Muscle layer of duodenum (tissue), 2 donors: ENCODE results near the gene ZNF200.
"Not testable (repeated sequence)": the region's sequence is repeated elsewhere in the genome, so short reads cannot be mapped to it uniquely, and the experiment has no call there.

Experiments used
- H3K27ac ChIP-seq: one replicate; pipeline ENCODE4 v1.7.0; 2013; ENCODE audit warnings: mild to moderate bottlenecking, low read length
- H3K27me3 ChIP-seq: one replicate; pipeline ENCODE4 v1.7.0; 2013; ENCODE audit warnings: low read depth, mild to moderate bottlenecking, control low read depth, low read length
- H3K36me3 ChIP-seq, 2 donors: one replicate each; pipeline ENCODE4 v1.7.0; 2013; ENCODE audit warnings: low read length in 2 of 2, control low read depth in 1 of 2, mild to moderate bottlenecking in 1 of 2; ENCODE audit not compliant: insufficient read depth in 2 of 2, control insufficient read depth in 1 of 2
- H3K4me1 ChIP-seq, 2 donors: one replicate each; pipeline ENCODE4 v1.7.0; 2013; ENCODE audit warnings: low read length in 2 of 2, mild to moderate bottlenecking in 2 of 2, control low read depth in 1 of 2, moderate library complexity in 1 of 2; ENCODE audit not compliant: insufficient read depth in 2 of 2, control insufficient read depth in 1 of 2
- H3K4me3 ChIP-seq, 2 donors: one replicate each; pipeline ENCODE4 v1.7.0; 2013; ENCODE audit warnings: low read length in 2 of 2, low read depth in 1 of 2, mild to moderate bottlenecking in 1 of 2
- H3K9me3 ChIP-seq, 2 donors: one replicate each; pipeline ENCODE4 v1.7.0; 2013; ENCODE audit warnings: low read length in 2 of 2, control low read depth in 1 of 2, mild to moderate bottlenecking in 1 of 2; ENCODE audit not compliant: control insufficient read depth in 1 of 2
- donor health status: healthy.

The ZNF200 gene, protein sequence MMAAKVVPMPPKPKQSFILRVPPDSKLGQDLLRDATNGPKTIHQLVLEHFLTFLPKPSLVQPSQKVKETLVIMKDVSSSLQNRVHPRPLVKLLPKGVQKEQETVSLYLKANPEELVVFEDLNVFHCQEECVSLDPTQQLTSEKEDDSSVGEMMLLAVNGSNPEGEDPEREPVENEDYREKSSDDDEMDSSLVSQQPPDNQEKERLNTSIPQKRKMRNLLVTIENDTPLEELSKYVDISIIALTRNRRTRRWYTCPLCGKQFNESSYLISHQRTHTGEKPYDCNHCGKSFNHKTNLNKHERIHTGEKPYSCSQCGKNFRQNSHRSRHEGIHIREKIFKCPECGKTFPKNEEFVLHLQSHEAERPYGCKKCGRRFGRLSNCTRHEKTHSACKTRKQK

DNA sequence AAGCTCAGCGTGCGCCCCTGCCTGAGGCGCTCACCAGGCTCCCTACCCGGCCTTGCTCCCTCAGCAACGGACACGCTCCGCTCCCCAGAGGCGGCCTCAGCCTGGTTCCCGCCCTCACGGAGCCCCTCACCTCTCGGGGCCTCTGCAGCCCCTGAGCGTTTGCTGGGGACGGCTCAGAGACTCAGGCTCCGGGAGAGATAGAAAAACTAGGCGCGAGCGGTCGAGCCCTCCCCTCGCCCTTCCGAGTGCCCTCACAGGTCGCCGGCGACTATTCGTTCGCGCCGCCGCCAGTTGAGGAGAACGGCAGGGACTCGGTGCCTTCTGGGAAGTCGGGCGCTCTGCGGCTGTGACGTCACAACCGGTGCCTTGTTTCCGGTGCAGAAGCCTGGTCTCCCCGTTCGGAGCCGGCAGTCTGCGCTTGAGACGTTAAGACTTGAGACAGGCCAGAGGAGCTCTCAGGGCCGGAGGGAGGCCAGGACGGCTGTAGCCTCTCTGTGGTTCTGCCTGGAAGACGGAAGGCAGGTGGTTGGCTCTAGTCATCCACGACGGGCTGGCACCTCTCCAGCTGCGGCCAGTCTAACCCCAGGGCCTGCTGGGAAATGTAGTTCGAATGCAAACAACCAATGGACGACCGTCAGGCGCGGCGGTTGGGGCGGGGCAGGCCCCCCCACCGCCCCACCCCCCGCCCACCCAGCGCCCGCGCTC is at the start of gene ZNF200:
ZNF200 (minus strand) TSS at position 302 of the 705 bp plus-strand sequence. CDS start 1,403 bp downstream, outside the sequence.
- peak within 1 kb of the TSS; percentile 95 to 96 for H3K4me3 ChIP-seq
- no peaks in the 10 kb centered on the region for H3K27me3 ChIP-seq
- H3K27ac ChIP-seq, result peak within 1 kb of the TSS; percentile 90
- peaks cover 5 to 21% of the 10 kb centered on the region in 2 donors for H3K4me1 ChIP-seq
- peaks cover 5 to 10% of the 10 kb centered on the region in 2 donors for H3K9me3 ChIP-seq
- peaks cover 27 to 37% of the 10 kb centered on the region in 2 donors for H3K36me3 ChIP-seq

DNA sequence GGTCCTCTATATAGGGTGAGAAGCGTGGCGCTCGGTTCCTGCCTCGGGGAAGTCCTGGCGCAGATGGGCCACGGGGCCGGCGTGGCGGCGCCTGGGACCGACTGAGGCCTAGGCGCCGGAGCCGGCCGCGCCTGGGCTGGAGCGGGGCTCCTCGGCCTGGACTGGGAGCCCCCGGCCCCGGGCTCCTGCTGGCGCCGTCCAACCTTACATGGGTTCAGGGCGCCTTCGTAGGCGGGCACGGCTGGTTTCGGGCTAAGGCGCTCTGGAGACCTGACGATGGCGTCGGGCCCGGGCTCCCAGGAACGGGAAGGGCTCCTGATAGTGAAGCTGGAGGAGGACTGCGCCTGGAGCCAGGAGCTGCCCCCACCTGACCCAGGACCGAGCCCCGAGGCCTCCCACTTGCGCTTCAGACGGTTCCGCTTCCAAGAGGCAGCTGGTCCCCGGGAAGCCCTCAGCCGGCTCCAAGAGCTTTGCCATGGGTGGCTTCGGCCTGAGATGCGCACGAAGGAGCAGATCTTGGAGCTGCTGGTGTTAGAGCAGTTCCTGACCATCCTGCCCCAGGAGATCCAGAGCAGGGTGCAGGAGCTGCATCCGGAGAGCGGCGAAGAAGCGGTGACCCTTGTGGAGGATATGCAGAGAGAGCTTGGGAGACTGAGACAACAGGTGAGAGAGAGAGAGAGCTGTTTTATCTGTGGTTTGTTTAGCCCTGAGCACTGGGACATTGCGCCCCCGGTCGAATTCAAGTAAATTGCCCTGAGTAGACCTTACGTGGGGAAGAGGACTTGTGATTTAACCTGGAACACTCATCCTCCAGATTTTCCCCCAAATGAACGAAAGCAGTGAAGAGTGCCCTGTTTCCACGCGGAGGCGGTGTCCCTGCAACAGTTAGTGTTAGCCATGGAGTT is 48.8 kb upstream of the ZNF200 start:
- peaks cover 17 to 45% of the 10 kb centered on the region in 2 donors for H3K36me3 ChIP-seq
- H3K4me3 ChIP-seq, result peak overlapping the region; percentile 77 to 100
- H3K4me1 ChIP-seq, result peaks cover 0 to 25% of the 10 kb centered on the region in 2 donors
- peaks cover under 1 to 18% of the 10 kb centered on the region in 2 donors for H3K9me3 ChIP-seq
- no peaks in the 10 kb centered on the region for H3K27me3 ChIP-seq
- peak overlapping the region; percentile 97 for H3K27ac ChIP-seq

DNA sequence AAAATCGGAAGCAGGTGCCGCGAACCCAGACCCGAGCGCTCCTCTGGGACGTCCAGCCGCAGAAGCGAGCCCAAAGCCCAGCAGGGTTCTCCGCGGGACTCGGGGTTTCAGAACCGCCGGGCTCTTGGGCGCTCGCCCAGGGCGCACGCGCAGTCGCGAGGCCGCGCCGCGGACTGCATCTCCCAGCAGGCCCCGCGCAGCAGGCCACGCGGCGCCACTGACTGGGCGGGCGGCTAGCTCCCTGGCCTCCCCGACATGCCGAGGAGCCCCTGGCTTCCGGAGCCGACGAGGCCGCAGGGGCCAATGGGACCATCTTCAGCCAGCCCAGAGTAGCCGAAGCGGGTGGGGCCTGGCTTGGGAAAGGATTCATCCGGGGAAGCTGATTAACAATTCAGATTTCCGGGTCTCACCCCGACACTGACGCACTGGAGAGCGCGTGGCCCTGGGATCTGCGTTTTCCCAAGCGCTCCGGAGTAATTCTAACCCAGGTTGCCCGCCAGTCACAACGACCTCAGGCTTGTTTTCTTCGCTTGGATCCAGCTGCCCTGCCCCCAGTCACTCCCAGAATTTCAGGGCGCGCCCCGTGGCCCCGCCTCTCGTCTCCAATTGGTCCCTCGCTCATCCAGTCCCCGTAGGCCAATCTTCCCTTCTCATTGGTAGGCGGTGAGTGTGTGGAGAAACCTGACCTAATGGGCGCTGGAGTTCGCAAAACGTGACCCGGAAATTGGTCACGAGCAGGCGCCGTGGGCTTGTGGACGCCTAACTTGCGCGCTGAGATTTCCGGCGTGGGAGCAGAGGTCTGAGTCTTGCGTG is 48.0 kb upstream of the ZNF200 start, which contains the start of gene ZNF263:
ZNF263 (plus strand) TSS at position 762 of the 813 bp plus-strand sequence. CDS start 328 bp downstream, outside the sequence.
- Histone ChIP-seq H3K36me3 (peaks cover 12 to 37% of the 10 kb centered on the region in 2 donors), H3K4me1 (peaks cover 0 to 25% of the 10 kb centered on the region in 2 donors), H3K4me3 (peak within 1 kb of the TSS; percentile 77 to 100), H3K27me3 (no peaks in the 10 kb centered on the region), H3K27ac (peak within 1 kb of the TSS; percentile 97), H3K9me3 (peaks cover 0 to 11% of the 10 kb centered on the region in 2 donors)

DNA sequence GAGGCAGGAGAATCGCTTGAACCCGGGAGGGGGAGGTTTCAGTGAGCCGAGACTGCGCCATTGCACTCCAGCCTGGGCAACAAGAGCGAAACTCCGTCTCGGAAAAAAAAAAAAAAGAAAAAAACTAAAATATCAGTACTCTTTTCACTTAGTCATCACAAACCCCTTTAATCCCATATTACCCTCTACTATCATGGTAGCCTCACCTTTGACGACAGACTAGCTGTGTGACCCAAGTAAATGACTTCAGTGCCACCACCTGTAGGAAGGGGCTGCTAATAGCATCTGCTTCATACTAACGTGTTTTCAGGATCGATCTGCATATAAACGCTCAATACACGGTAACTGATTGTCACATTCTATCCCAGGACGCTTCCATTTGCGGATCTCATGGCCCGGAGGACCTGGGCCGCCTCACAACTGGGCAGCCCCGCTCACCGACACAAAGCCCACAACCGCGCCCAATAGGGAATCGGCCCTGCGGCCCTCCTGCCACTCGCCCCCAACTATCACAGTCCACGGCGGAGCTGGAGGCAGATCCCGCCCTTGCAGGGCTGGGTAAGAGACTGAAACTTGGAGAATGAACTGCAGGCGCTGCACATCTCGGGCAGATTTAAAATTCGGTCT is 47.3 kb upstream of the ZNF200 start:
- peak overlapping the region; percentile 97 for H3K27ac ChIP-seq
- H3K4me3 ChIP-seq, result peak overlapping the region; percentile 77 to 100
- peaks cover 12 to 30% of the 10 kb centered on the region in 2 donors for H3K36me3 ChIP-seq
- peaks cover 0 to 11% of the 10 kb centered on the region in 2 donors for H3K9me3 ChIP-seq
- H3K4me1 ChIP-seq, result peaks cover 0 to 25% of the 10 kb centered on the region in 2 donors
- no peaks in the 10 kb centered on the region for H3K27me3 ChIP-seq

DNA sequence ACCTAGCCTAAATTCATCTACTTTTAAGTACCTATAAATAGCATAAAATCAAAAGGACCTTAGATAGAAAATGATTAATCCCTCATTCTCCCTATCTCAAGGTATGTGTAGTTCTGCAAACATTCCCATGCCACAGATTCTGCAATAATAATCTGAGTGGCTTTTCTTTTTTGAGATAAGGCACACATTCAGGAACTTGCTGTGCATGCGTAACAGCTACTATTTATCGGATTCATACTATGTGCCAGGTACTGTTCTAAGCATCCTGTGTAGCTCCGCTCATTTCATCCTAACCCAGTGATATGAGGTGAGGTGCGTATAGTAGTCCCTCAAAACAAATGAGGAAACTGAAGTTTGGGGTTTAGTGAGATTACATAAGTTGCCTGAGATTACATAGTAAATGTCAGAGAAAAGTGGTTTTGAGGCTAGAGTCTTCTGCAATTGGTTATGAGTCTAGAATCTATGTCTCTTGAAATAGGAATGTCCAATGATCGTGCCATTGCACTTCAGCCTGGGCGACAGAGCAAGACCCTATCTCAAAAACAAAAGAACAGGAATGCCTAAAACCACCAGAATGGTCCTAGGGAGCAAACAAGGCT is 46.4 kb upstream of the ZNF200 start:
- Histone ChIP-seq H3K36me3 (peaks cover 7 to 21% of the 10 kb centered on the region in 2 donors), H3K4me1 (peaks cover 0 to 25% of the 10 kb centered on the region in 2 donors), H3K4me3 (no peak overlapping the region), H3K27me3 (no peaks in the 10 kb centered on the region), H3K9me3 (peaks cover 0 to 9% of the 10 kb centered on the region in 2 donors), H3K27ac (no peak overlapping the region)

DNA sequence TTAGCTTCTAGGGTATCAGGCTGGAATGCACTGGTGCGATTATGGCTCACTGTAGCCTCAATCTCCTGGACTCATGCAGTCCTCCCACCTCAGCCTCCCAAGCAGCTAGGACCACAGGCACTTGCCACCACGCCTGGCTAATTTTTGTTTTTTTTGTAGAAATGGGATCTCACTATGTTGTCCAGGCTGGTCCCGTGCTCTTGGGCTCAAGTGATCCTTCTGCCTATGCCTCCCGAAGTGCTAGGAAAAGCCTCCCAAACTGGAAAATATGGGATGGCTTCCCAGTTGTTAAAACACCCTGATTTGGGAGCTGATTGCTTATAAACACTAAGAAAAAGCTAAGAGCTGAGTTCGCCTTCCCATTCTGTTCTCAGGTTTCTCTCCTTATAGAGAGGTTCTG is 41.7 kb upstream of the ZNF200 start:
- H3K36me3 ChIP-seq, result no peaks in the 10 kb centered on the region
- no peaks in the 10 kb centered on the region for H3K4me1 ChIP-seq
- H3K27ac ChIP-seq, result no peak overlapping the region
- H3K9me3 ChIP-seq, result no peaks in the 10 kb centered on the region
- no peak overlapping the region for H3K4me3 ChIP-seq
- no peaks in the 10 kb centered on the region for H3K27me3 ChIP-seq

DNA sequence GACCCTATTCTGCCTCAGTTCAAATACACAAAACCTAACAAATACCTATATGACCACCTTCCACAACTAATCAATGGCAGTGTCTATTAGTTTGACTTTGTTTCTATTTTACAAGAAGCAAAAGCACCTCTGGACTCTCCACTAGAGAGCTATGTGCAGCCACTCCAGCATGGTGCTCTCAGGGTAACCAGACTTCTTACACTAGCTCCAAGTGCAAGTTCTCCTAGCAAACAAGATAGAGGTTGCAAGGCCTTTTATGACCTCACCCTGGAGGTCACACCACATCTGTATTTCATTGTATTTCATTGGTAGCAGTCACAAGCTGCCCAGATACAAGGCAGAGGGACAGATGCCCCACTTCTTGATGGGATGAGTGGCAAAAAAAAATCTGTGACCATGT is 40.0 kb upstream of the ZNF200 start:
- H3K4me1 ChIP-seq, result no peaks in the 10 kb centered on the region
- no peaks in the 10 kb centered on the region for H3K36me3 ChIP-seq
- H3K27me3 ChIP-seq, result no peaks in the 10 kb centered on the region
- H3K4me3 ChIP-seq, result no peak overlapping the region
- H3K9me3 ChIP-seq, result no peaks in the 10 kb centered on the region
- no peak overlapping the region for H3K27ac ChIP-seq

DNA sequence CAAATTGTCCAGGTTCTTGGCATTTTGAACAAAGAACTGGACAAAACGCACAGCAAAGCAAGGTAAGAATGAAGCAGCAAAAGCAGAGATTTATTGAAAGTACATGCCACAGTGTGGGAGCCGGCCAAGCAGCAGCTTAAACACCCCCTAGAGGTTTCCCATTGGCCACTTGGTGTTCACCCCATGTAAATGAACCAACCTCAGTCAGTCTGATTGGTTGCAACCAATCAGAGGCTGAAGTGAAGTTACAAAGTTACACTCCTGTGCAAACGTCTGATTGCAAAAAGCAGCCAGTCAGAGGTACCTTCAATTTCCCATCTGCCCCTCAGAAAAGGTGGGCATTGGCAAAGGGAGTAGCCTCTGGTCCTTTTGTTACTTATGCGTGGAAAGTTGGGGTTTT is 39.5 kb upstream of the ZNF200 start:
- Histone ChIP-seq H3K36me3 (no peaks in the 10 kb centered on the region), H3K27ac (no peak overlapping the region), H3K4me1 (no peaks in the 10 kb centered on the region), H3K27me3 (no peaks in the 10 kb centered on the region), H3K9me3 (no peaks in the 10 kb centered on the region), H3K4me3 (no peak overlapping the region)

DNA sequence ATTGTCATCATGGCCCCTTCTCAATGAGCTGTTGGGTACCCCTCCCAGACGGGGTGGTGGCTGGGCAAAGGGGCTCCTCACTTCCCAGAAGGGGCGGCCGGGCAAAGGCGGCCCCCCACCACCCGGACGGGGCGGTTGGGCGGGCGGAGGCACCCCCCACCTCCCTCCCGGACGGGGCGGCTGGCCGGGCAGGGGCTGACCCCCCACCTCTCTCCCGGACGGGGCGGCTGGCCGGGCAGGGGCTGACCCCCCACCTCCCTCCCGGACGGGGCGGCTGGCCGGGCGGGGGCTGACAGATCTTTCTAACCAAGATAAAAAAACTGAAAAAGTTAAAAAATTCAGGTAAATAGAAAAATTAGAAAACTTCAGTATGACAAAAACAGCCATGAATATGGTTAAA is 36.3 kb upstream of the ZNF200 start:
- H3K27me3 ChIP-seq, H3K9me3 ChIP-seq, H3K4me3 ChIP-seq, H3K27ac ChIP-seq, H3K4me1 ChIP-seq: not testable (repeated sequence)
- H3K36me3 ChIP-seq, result peaks cover 0 to 12% of the 10 kb centered on the region in 2 donors

DNA sequence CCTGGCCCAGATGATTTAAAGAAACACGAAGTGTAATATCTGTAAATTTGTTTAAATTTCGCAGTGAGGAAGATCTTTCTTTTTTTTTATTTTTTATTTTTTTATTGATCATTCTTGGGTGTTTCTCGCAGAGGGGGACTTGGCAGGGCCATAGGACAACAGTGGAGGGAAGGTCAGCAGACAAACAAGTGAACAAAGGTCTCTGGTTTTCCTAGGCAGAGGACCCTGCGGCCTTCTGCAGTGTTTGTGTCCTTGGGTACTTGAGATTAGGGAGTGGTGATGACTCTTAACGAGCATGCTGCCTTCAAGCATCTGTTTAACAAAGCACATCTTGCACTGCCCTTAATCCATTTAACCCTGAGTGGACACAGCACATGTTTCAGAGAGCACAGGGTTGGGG is 35.8 kb upstream of the ZNF200 start:
- H3K27me3 ChIP-seq, H3K4me3 ChIP-seq, H3K27ac ChIP-seq, H3K9me3 ChIP-seq, H3K4me1 ChIP-seq: not testable (repeated sequence)
- peaks cover 0 to 12% of the 10 kb centered on the region in 2 donors for H3K36me3 ChIP-seq
